GM12892 (cell line): ENCODE measurements around the gene IL4I1.
A peak's percentile ranks its signal among the peaks of the same experiment; 100 is the strongest.
"Not testable (repeated sequence)": the region's sequence is repeated elsewhere in the genome, so short reads cannot be mapped to it uniquely, and the experiment has no call there.

Source experiments
- DNase-seq: peaks from one replicate; pipeline ENCODE4 v3.0.0; 2011; ENCODE audit not compliant: insufficient read length
- FAIRE-seq: peaks from 2 replicates; lab custom pipeline; 2011; peaks lifted over from hg19 to GRCh38; lab: Jason Lieb, UNC
- POLR2A ChIP-seq: IDR thresholded peaks from 2 replicates; pipeline ENCODE4 v1.6.1; 2011; ENCODE audit warnings: low read depth, low read length, control low read depth
- POLR2AphosphoS5 ChIP-seq: IDR thresholded peaks from 2 replicates; pipeline ENCODE4 v1.6.1; 2011; ENCODE audit warnings: low read depth, low read length, control low read depth
- TAF1 ChIP-seq: IDR thresholded peaks from 2 replicates; pipeline ENCODE4 v1.6.1; 2011; ENCODE audit warnings: low read depth, mild to moderate bottlenecking, control low read depth, low read length, borderline replicate concordance

IL4I1 gene

GRCh38 chr19:49931293-49932040 lies 34.8 kb upstream of the IL4I1 start:
- TF ChIP-seq TAF1 (no peak), POLR2A (peak; percentile 56; the same call in 1 of the 2 replicates), POLR2AphosphoS5 (peak; percentile 51)

GRCh38 chr19:49930483-49931011 lies 33.9 kb upstream of the IL4I1 start:
- TF ChIP-seq TAF1 = no peak
- no peak; the same call in 1 of the 2 replicates for TF ChIP-seq POLR2AphosphoS5
- no peak for TF ChIP-seq POLR2A
- no peak for DNase-seq
- no peak for FAIRE-seq

More at GRCh38 chr19:49931293-49932040, 34.8 kb upstream of the IL4I1 start:
- DNase-seq (no peak), FAIRE-seq (no peak)

GRCh38 chr19:49929611-49930482 lies 33.2 kb upstream of the IL4I1 start:
- DNase-seq (peak; percentile 85), FAIRE-seq (no peak)
- TF ChIP-seq TAF1 (peak; percentile 62), POLR2A (peak; percentile 94), POLR2AphosphoS5 (peak; percentile 98)

DNA sequence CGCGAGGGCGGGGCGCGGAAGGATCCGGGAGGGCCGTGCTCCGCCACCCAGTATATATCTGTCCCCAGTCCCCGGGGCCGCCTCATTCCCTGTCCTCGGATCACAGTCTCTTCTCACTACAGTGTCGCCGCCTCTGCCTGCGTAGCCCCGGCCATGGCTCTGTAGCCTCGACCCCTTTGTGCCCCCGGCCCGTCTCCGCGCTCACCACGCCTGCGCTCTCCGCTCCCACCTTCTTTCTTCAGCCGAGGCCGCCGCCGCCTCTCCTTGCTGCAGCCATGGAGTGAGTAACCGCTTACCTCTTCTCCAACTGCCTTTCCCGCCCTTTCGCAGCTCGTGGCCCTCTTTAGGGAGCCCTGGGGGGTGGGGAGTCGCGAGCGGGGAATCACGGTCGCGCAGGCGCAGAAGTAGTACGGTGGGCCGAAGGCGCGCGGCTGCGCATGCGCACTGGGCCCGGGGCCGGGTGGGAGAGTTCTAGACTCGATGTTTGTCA lies 32.5 kb upstream of the IL4I1 start, which contains the start of the genes ATF5 and NUP62:
Gene ATF5, plus strand, starts transcription at position 85 of the 490 bp plus-strand sequence. CDS start 1,646 bp downstream, outside the sequence.
Gene NUP62, minus strand, starts transcription at position 384 of the 490 bp plus-strand sequence. CDS start 19,697 bp downstream, outside the sequence.
- peak; percentile 94 for FAIRE-seq
- peak; percentile 93 for DNase-seq
- TF ChIP-seq POLR2A (peak; percentile 98), POLR2AphosphoS5 (peak; percentile 96), TAF1 (peak; percentile 96)

DNA sequence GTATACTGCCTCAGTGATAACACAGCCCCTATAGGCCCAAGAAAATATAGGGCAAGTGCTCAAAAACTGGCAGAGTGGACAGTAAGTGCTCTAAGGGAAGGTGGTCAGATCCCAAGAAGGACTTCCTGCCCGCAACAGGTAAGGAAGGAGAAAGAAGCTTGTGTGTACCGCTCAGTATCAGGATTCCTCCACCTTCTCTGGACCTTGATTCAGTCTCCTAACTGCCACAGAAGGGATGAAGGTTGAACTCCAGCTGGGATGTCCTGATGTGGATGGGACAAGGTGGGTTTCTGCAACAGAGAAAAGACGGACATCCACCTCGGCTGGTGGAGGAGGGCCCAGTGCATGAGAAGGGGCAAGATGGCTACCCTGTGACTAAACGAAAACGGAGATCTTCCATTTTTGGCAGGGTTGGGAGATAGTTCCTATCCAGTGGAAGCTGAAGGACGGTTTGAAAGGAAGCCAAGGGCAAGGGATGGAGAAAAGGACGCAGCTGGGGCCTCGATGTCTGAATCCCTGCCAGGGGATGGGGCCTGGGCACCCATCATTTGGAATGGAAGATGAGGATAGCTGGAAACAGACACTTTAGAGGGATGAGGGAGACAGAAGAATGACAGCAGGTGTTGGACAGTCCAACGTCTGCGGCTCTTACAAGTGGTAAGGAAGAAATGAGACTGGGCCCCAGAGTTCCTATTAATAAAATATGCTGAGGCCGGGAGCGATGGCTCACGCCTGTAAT lies 31.0 kb upstream of the IL4I1 start:
- no peak for DNase-seq
- TF ChIP-seq POLR2A = 0 out of 2 replicates have a peak, but pooled peaks have one; percentile 28
- TF ChIP-seq TAF1 = no peak
- TF ChIP-seq POLR2AphosphoS5 = no peak
- peak; percentile 24 for FAIRE-seq

DNA sequence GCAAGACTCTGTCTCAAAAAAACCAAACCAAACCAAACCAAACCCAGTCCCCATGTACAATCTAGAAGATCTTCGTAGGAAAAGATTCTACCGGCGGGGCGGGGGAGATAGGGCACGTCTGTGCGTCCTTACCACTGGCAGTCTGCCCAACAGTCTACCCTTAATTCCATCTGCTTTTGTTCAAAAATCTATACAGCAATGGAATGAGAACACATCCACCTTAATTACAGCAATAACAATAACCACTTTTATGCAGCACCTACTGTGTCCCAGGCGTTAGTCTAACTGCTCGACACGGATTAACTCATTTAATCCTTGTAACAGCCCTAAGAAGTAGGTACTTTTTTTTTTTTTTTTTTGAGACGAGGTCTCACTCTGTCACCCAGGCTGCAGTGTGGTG lies 29.8 kb upstream of the IL4I1 start:
- DNase-seq = no peak
- no peak for TF ChIP-seq TAF1
- TF ChIP-seq POLR2AphosphoS5 = no peak
- TF ChIP-seq POLR2A = no peak
- no peak for FAIRE-seq

DNA sequence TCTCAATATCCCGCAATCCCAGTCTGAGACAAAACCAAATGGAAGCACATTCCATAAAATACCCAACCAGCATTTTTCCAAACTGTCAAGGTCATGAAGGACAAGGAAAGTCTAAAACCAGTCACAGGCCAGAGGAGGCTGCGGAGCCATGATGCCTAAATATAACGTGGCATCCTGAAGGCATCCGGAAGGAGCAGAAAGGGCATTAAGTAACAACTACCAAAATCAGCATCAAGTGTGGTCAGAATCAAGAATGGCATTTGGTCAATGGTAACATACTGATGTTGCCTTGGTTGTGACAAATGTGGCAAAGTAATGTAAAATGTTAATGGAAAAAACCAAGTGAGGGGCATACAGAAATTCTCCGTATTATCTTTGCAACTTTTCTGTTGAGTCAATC lies 28.8 kb upstream of the IL4I1 start:
- DNase-seq (no peak), FAIRE-seq (no peak)
- TF ChIP-seq TAF1 (no peak), POLR2AphosphoS5 (no peak), POLR2A (no peak)

GRCh38 chr19:49924881-49925210 lies 28.2 kb upstream of the IL4I1 start:
- not testable (repeated sequence) for DNase-seq, FAIRE-seq

DNA sequence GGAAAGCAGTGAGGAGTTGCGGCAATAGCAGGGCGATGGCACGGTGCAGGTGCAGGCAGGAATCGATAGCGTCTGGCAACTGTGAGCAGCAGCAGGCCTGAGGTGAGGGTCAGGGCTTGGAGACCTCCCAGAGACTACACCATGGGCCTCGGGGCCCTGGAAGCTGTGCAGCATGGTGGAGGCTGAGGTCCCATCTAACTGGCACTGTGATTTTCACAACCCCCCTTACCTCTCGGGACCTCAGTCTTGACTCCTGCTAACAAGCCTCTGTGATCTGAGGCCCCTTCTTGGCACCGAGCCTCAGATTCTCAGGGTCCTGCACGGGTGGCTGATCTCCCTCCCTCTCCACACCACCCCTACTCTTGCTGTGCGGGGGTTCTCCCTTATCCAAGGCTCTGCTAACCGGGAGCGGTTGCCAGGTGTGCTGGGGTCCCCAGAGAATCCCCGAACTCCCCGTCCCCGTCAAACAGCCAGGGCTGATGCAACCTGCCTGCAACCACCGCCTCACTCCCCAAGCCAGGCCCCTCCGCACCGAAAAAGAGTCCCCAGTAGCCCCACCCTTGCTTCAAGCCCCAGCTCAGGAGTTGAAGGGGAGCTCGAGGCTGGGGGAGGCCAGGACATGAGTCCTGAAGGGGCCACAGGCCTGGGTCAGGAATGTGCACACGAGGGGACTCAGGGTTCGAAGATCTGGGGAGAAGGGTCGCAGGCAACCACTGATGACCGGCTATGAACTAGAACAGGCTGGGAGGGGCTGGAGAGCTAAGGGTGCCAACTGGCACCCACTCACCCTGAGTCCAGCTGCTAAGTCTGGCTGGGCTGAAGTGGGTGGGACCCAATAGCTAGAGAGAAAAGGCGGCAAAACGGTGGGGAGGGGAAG lies 27.6 kb upstream of the IL4I1 start:
- FAIRE-seq (peak; percentile 69), DNase-seq (no peak)
- TF ChIP-seq POLR2A (peak; percentile 27; the same call in 1 of the 2 replicates), POLR2AphosphoS5 (no peak)

DNA sequence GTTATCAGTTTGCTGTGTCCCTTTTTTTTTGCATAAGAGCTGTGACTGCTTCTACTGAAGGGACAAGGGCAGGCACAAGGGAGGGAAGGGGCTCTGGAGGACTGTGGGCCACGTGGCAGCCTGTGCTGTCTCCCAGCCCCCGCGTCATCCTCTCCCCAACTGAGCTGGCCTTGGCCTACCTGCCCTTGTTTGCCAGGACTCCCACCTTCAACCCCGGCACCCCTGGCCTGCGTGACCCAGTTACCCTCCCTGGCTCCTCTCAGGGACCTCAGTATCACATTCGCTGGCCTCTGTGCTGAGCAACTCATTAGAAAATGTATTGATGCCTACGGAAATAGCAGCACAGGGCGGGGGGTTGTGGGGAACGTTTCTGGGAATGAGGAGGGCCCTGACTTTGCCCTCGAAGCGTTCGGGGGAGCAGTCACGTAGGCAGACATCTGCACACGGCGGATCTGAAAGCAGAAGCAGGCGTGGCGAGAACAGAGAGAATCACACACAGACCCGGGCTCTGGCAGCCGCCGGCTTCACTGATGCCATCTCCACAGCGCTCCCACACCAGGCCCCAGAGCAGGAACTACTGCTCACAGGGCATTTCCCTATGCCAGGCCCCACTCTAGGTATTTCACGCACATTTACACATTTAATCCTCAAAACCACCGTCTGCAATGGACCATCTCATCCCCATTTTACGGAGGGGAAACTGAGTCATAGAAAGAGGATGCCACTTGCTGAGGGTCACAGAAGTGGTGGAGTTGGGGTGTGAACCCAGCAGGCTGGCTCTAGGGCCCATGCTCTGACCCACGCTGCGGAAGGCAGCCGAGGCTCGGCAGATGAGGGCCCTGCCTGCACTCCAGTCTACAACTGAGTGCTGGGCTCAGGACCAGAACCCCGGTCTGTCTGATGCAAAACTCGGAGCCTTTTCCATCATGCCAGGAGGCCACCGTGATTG lies 26.6 kb upstream of the IL4I1 start:
- DNase-seq = no peak
- no peak for FAIRE-seq
- no peak for TF ChIP-seq POLR2AphosphoS5
- TF ChIP-seq TAF1 = no peak
- no peak; the same call in 1 of the 2 replicates for TF ChIP-seq POLR2A
